Stimulated activated naive CD8-positive, alpha-beta T cell treated with anti-CD3 and anti-CD28 coated beads, Interleukin-15, amount 100 ng/mL, for 72 hours (primary cell): Measurements from ENCODE around the gene GPR26.

Source experiments
- ATAC-seq: fragments of 150-1000 bp; cut with Tn5 transposase; 2 replicates; pipeline ENCODE4 v1.10.0; 2021; ENCODE audit warnings: mild to moderate bottlenecking, moderate library complexity
- DNase-seq, 2 donors: peaks; one replicate each; pipeline ENCODE4 v3.0.0; 2021 to 2022
- H3K27ac Mint-ChIP-seq, 2 donors: one replicate each; pipeline ENCODE4 v1.8.0; 2022; ENCODE audit warnings: mild to moderate bottlenecking in 2 of 2, mixed read lengths in 2 of 2, moderate library complexity in 2 of 2
- H3K27me3 Mint-ChIP-seq: one replicate; pipeline ENCODE4 v1.8.0; 2022; ENCODE audit warnings: mixed read lengths
- H3K4me1 Mint-ChIP-seq: one replicate; pipeline ENCODE4 v1.8.0; 2022; ENCODE audit warnings: mild to moderate bottlenecking, mixed read lengths
- H3K4me3 Mint-ChIP-seq, 2 donors: one replicate each; pipeline ENCODE4 v1.8.0; 2022; ENCODE audit warnings: mild to moderate bottlenecking in 2 of 2, mixed read lengths in 2 of 2, moderate library complexity in 1 of 2
- H3K9me3 Mint-ChIP-seq, 2 donors: one replicate each; pipeline ENCODE4 v1.8.0; 2022; ENCODE audit warnings: mixed read lengths in 2 of 2

Gene GPR26

DNA sequence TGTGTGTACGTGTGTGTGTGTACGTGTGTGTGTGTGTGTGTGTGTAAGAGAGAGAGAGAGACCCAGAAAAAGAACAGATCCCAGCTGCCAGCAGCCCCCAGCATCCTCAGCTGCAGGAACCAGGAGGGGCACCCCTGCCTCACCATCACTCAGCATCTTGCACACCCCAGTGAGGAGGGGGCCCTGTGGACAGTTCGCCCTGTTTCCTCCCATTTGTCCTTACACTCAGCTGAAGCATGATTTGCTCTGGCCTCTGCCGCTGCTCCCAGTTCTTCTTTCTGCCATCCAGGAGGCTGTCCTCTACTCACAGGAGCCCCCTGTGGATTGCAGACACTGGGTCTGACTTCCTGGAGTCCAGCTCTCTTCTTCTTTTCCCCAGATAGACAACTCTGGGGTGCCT, 9.7 kb downstream of the GPR26 start:
- H3K27me3 Mint-ChIP-seq, result peaks cover 8% of the 10 kb centered on the region
- no peaks in the 10 kb centered on the region for H3K9me3 Mint-ChIP-seq
- H3K4me3 Mint-ChIP-seq, result no peak overlapping the region
- H3K27ac Mint-ChIP-seq, result no peak overlapping the region
- H3K4me1 Mint-ChIP-seq, result no peaks in the 10 kb centered on the region
- no peak for DNase-seq
- no peak for ATAC-seq

GRCh38 chr10:123677556-123677955, 11.4 kb downstream of the GPR26 start:
- Mint-ChIP-seq H3K4me1 (no peaks in the 10 kb centered on the region), H3K27ac (no peak overlapping the region)

DNA sequence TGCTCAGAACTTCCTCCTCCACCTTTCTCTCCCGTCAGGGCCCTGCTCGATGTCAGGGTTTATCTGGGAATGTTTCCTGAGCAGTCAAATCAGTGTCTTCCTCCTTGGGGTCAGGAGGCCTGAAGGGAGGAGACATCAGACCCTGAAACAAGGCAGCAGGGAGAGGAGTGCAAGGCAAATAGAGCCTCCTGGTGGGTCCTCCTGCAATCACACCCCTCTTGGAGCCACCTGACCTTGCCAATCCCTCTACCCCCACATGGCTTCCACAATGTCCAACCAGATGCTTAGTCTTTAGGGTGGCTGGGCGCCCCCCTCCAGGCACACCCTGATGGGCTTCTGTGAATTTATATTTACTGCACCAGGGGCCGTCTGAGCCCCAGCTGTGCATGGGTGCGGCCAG, 12.2 kb downstream of the GPR26 start:
- H3K9me3 Mint-ChIP-seq, result no peaks in the 10 kb centered on the region
- peaks cover 15% of the 10 kb centered on the region for H3K27me3 Mint-ChIP-seq

More at GRCh38 chr10:123677556-123677955, 11.4 kb downstream of the GPR26 start:
- DNase-seq (no peak), ATAC-seq (no peak)
- H3K4me3 Mint-ChIP-seq, result no peak overlapping the region
- H3K9me3 Mint-ChIP-seq, result no peaks in the 10 kb centered on the region
- peaks cover 15% of the 10 kb centered on the region for H3K27me3 Mint-ChIP-seq

DNA sequence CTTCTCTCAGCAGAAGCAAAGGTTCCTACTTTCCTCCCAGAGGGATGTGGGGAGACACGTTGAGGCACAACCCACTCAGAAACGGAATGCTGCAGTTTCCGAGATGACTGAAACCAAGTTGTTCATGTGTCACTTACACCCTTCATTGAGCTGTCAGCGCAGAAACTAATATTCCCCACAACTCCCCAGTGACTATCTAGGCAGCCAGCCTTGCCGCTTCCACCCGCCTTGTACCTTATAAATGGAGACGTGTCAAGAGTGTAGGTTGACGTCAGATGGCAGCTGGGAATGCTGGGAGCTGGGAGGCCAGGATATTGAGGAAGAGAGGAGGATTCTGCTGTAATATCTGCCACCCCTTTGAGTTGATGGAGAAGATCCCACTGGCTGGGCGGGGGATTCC, 15.1 kb downstream of the GPR26 start:
- H3K27ac Mint-ChIP-seq, result peak overlapping the region in 1 of 2 donors; percentile 54
- no peak for DNase-seq
- H3K4me3 Mint-ChIP-seq, result no peak overlapping the region
- no peaks in the 10 kb centered on the region for H3K4me1 Mint-ChIP-seq
- H3K9me3 Mint-ChIP-seq, result no peaks in the 10 kb centered on the region
- ATAC-seq, result no peak
- peaks cover 15% of the 10 kb centered on the region for H3K27me3 Mint-ChIP-seq

More for the DNA sequence above, 12.2 kb downstream of the GPR26 start:
- Mint-ChIP-seq H3K4me3 (no peak overlapping the region), H3K4me1 (no peaks in the 10 kb centered on the region), H3K27ac (no peak overlapping the region)
- no peak for DNase-seq
- ATAC-seq, result no peak

DNA sequence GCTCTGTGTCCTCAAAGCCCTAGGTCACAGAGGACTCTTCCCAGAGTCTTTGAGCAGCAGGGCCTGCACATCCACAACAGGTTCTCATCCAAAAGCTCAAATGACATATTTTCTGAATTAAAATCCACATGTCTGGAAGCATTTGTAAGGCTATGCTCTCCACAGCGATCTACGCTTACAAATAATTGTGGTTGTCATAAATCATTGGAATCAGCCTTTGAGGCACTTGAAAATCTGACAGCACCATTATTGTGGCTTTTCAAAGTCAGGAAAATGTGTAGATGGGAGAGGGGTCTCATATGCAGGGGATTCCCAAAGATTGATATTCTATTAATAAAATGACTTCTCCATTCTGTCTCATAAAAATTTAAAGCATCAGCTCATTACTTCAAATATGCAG, 16.3 kb downstream of the GPR26 start:
- no peak for DNase-seq
- no peak overlapping the region for H3K4me3 Mint-ChIP-seq
- H3K27ac Mint-ChIP-seq, result no peak overlapping the region
- no peak for ATAC-seq
- no peaks in the 10 kb centered on the region for H3K9me3 Mint-ChIP-seq
- H3K27me3 Mint-ChIP-seq, result peaks cover 15% of the 10 kb centered on the region
- H3K4me1 Mint-ChIP-seq, result no peaks in the 10 kb centered on the region

- no peak for ATAC-seq
- Mint-ChIP-seq H3K4me3 (no peak overlapping the region), H3K27ac (no peak overlapping the region), H3K4me1 (no peaks in the 10 kb centered on the region), H3K27me3 (peaks cover 10% of the 10 kb centered on the region), H3K9me3 (no peaks in the 10 kb centered on the region)
- no peak for DNase-seq
Measured at GRCh38 chr10:123683459-123683858, 17.3 kb downstream of the GPR26 start.

DNA sequence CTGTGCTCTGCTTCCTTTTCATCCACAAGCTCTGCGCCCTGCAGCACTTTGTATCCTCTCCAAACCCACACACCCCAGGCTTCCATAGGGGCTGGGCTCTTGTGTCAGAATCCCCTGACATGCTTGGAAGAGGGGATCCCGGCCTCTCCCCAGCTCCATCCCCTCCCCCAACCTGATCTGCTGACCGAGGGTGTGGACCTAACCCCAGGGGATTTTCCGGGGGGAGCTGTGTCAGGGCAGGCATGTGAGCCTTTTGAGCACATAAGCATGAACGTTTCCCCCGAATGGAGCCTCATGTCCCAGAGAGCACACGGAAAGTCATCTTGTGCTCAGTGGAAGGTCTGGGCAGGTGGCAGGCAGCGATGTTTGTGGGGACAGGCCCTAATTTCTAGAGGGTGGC, 17.7 kb downstream of the GPR26 start:
- DNase-seq, result no peak
- Mint-ChIP-seq H3K9me3 (no peaks in the 10 kb centered on the region), H3K4me1 (no peaks in the 10 kb centered on the region), H3K27me3 (peaks cover 6% of the 10 kb centered on the region), H3K4me3 (no peak overlapping the region), H3K27ac (no peak overlapping the region)
- no peak for ATAC-seq

- Mint-ChIP-seq H3K27me3 (peaks cover 6% of the 10 kb centered on the region), H3K27ac (no peak overlapping the region), H3K9me3 (no peaks in the 10 kb centered on the region), H3K4me1 (no peaks in the 10 kb centered on the region), H3K4me3 (no peak overlapping the region)
- DNase-seq (no peak), ATAC-seq (no peak)
Measured at GRCh38 chr10:123685260-123685659, 19.1 kb downstream of the GPR26 start.

DNA sequence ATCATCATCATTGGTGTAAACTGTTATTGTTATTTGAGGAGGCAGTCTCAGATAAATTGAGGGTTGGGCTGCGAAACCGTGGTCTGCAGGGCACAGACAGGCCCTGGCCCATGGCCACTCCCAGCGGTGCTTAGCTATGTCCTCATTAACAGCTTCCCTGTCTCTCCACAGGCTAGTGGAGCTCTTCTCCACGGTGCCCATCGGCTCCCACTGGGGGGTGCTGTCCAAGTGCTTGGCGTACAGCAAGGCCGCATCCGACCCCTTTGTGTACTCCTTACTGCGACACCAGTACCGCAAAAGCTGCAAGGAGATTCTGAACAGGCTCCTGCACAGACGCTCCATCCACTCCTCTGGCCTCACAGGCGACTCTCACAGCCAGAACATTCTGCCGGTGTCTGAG, 21.6 kb downstream of the GPR26 start:
- no peaks in the 10 kb centered on the region for H3K27me3 Mint-ChIP-seq
- H3K4me1 Mint-ChIP-seq, result no peaks in the 10 kb centered on the region
- H3K4me3 Mint-ChIP-seq, result no peak overlapping the region
- DNase-seq, result no peak
- no peaks in the 10 kb centered on the region for H3K9me3 Mint-ChIP-seq
- no peak overlapping the region for H3K27ac Mint-ChIP-seq
- ATAC-seq, result no peak

GRCh38 chr10:123689880-123690279, 23.7 kb downstream of the GPR26 start:
- H3K4me1 Mint-ChIP-seq, result no peaks in the 10 kb centered on the region
- peaks cover 12% of the 10 kb centered on the region for H3K27me3 Mint-ChIP-seq
- DNase-seq, result no peak
- no peak overlapping the region for H3K27ac Mint-ChIP-seq
- no peaks in the 10 kb centered on the region for H3K9me3 Mint-ChIP-seq
- H3K4me3 Mint-ChIP-seq, result no peak overlapping the region
- ATAC-seq, result no peak

DNA sequence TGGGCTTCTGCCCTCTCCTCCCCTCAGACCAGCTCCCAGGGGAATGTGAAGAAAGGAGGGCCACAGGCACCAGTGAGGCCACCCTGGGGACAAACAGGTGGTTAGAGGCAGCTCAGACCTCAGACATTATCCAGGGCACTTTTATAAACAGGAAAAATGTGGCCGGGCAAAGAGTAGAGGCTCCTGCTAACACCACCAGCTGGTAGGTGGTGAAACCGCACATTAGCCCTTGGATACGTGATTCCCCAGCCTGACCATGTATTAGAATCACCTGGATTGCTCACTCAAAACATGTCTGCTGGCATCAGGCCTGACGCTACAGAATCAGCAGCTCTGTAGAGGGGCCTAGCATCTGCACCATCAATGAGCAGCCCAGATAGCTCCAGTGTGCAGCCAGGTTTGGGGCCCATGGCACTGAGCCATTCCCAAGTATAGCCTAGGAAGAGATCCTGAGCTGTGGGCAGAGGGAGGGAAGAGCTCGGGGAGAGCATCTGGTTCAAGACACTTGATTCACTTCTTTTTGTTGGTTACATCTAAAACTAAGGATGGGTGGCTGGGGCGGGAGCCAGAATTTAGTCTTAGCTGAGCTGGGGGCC, 37.1 kb downstream of the GPR26 start:
- no peak overlapping the region for H3K4me3 Mint-ChIP-seq
- no peak for ATAC-seq
- DNase-seq, result no peak
- no peaks in the 10 kb centered on the region for H3K9me3 Mint-ChIP-seq
- H3K4me1 Mint-ChIP-seq, result no peaks in the 10 kb centered on the region
- peaks cover 23% of the 10 kb centered on the region for H3K27me3 Mint-ChIP-seq
- H3K27ac Mint-ChIP-seq, result no peak overlapping the region

- Mint-ChIP-seq H3K4me3 (no peak overlapping the region), H3K9me3 (no peaks in the 10 kb centered on the region), H3K27ac (no peak overlapping the region), H3K27me3 (peaks cover 30% of the 10 kb centered on the region), H3K4me1 (no peaks in the 10 kb centered on the region)
- DNase-seq (no peak), ATAC-seq (no peak)
Measured at GRCh38 chr10:123704076-123704475, 37.9 kb downstream of the GPR26 start.

DNA sequence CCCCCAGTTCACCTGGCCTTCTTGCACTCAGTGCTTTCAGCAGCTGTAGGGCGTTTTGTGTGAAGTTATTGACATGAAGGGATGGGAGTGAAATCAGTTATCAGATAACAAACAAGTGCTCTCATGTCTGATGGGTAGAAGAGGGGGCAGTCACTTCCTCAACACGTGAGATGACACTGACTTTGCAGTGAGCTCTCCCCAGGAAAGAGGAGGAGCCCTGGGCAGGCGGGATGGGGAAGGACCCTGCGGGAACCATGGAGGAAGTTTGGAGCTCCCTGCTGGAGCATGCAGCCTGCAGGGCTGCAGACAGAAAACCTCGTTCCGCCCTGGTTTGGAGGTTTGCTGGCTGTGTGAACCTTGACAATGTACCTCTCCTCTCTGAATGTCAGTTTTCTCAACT, 38.7 kb downstream of the GPR26 start:
- ATAC-seq, result no peak
- Mint-ChIP-seq H3K9me3 (no peaks in the 10 kb centered on the region), H3K4me3 (no peak overlapping the region), H3K27me3 (peaks cover 30% of the 10 kb centered on the region), H3K27ac (no peak overlapping the region), H3K4me1 (no peaks in the 10 kb centered on the region)
- DNase-seq, result no peak

DNA sequence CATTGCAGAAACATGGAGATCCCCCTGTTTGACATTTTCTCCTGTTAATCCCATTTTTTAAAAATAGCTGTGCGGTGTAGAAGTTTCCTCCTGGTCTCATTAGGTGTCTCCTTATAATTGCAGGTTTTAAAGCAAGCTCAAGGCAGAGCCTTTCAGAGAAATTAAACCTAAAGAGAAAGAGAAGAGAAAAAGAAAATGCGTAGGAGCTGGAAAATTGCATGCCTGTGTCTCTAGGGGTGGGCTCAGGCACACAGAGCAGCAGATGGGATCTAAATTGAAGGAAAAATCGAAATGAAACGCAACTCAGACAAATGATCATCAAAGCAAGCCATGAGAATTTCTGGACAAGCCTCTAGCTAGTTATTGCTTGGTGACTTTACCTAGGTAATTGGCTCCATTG, 40.1 kb downstream of the GPR26 start:
- no peaks in the 10 kb centered on the region for H3K4me1 Mint-ChIP-seq
- no peak for ATAC-seq
- DNase-seq, result no peak
- H3K27ac Mint-ChIP-seq, result no peak overlapping the region
- H3K9me3 Mint-ChIP-seq, result no peaks in the 10 kb centered on the region
- peaks cover 30% of the 10 kb centered on the region for H3K27me3 Mint-ChIP-seq
- H3K4me3 Mint-ChIP-seq, result no peak overlapping the region

- no peak overlapping the region for H3K27ac Mint-ChIP-seq
- H3K4me1 Mint-ChIP-seq, result no peaks in the 10 kb centered on the region
- H3K4me3 Mint-ChIP-seq, result no peak overlapping the region
- DNase-seq (no peak), ATAC-seq (no peak)
- H3K27me3 Mint-ChIP-seq, result peaks cover 14% of the 10 kb centered on the region
- peaks cover 0 to 5% of the 10 kb centered on the region in 2 donors for H3K9me3 Mint-ChIP-seq
Measured at GRCh38 chr10:123715546-123715945, 49.4 kb downstream of the GPR26 start.

- Mint-ChIP-seq H3K4me3 (no peak overlapping the region), H3K27me3 (peaks cover 18% of the 10 kb centered on the region), H3K9me3 (peaks cover 0 to 5% of the 10 kb centered on the region in 2 donors), H3K27ac (no peak overlapping the region), H3K4me1 (no peaks in the 10 kb centered on the region)
- ATAC-seq (no peak), DNase-seq (no peak)
Measured at GRCh38 chr10:123717336-123717735, 51.2 kb downstream of the GPR26 start.

- Mint-ChIP-seq H3K27ac (no peak overlapping the region), H3K9me3 (peaks cover 0 to 5% of the 10 kb centered on the region in 2 donors), H3K4me3 (no peak overlapping the region), H3K27me3 (peaks cover 15% of the 10 kb centered on the region), H3K4me1 (no peaks in the 10 kb centered on the region)
- ATAC-seq (no peak), DNase-seq (no peak)
Measured at GRCh38 chr10:123718544-123719060, 52.4 kb downstream of the GPR26 start.
